PC-3 (cell line): ENCODE results near the gene SCOC. TPM values are rescaled to one million over a fixed set of nuclear protein-coding genes. Genes with fewer than 3 reads are reported as not detected.
"Not testable (repeated sequence)": the region's sequence is repeated elsewhere in the genome, so short reads cannot be mapped to it uniquely, and the experiment has no call there.

ENCODE experiments used
- ATAC-seq: fragments of 200-7000 bp; cut with Tn5 transposase; 2 replicates; pipeline ENCODE4 v1.9.1; 2020; ENCODE audit warnings: mild to moderate bottlenecking, moderate library complexity
- BruUV-seq: library from RNA; stranded (reverse); fragments of 400-500 nt; replicated peaks from 2 replicates; lab custom pipeline; 2021; lab: Mats Ljungman, UMichigan
- CTCF ChIA-PET: fragments of 300-600 bp; sonication (Branson Sonifier 250); formaldehyde crosslinking; loops from one replicate; lab custom pipeline; 2022; ENCODE audit warnings: antibody characterized with exemption; lab: Charles Lee
- POLR2A ChIA-PET: fragments of 300-600 bp; sonication (Branson Sonifier 250); formaldehyde crosslinking; loops from one replicate; lab custom pipeline; 2022; ENCODE audit warnings: antibody characterized with exemption; ENCODE audit not compliant: unreplicated experiment; lab: Charles Lee
- DNase-seq: peaks from one replicate; pipeline ENCODE4 v3.0.0-alpha.2; 2015
- H2AFZ ChIP-seq: fragments of 300-600 bp; sonication (generic); 2 replicates; pipeline ENCODE4 v1.6.0; 2016; ENCODE audit warnings: antibody characterized with exemption, low read length
- H3F3A ChIP-seq: fragments of 300-600 bp; sonication (generic); one replicate; pipeline ENCODE4 v1.6.0; 2017; ENCODE audit warnings: antibody characterized with exemption, low read length, control low read depth, mild to moderate bottlenecking; ENCODE audit not compliant: unreplicated experiment
- H3K27ac ChIP-seq: fragments of 300-600 bp; sonication (generic); 2 replicates; pipeline ENCODE4 v1.5.1; 2016; ENCODE audit warnings: mild to moderate bottlenecking, low read length
- H3K27me3 ChIP-seq: fragments of 300-600 bp; sonication (generic); 2 replicates; pipeline ENCODE4 v1.6.1; 2016; ENCODE audit warnings: low read length, mixed read lengths
- H3K36me3 ChIP-seq: fragments of 300-600 bp; sonication (generic); 2 replicates; pipeline ENCODE4 v1.6.1; 2016; ENCODE audit warnings: low read depth, mixed run types, low read length, mixed read lengths
- H3K4me1 ChIP-seq: fragments of 300-600 bp; sonication (generic); 2 replicates; pipeline ENCODE4 v1.5.1; 2016; ENCODE audit warnings: low read length; ENCODE audit not compliant: insufficient read depth
- H3K4me2 ChIP-seq: fragments of 300-600 bp; sonication (generic); 2 replicates; pipeline ENCODE4 v1.6.0; 2016; ENCODE audit warnings: low read length
- H3K4me3 ChIP-seq: fragments of 300-600 bp; sonication (generic); 2 replicates; pipeline ENCODE4 v1.5.1; 2016; ENCODE audit warnings: mild to moderate bottlenecking, low read length, mixed read lengths
- H3K79me2 ChIP-seq: fragments of 300-600 bp; sonication (generic); 2 replicates; pipeline ENCODE4 v1.6.1; 2017; ENCODE audit warnings: low read length, mixed read lengths
- H3K9ac ChIP-seq: fragments of 300-600 bp; sonication (generic); 2 replicates; pipeline ENCODE4 v1.6.0; 2016; ENCODE audit warnings: mild to moderate bottlenecking, low read length
- H3K9me2 ChIP-seq: fragments of 300-600 bp; sonication (generic); replicated peaks from 2 replicates; pipeline ENCODE4 v1.6.1; 2016; ENCODE audit warnings: mixed run types, low read length, mixed read lengths
- H3K9me3 ChIP-seq: fragments of 300-600 bp; sonication (generic); 2 replicates; pipeline ENCODE4 v1.6.1; 2016; ENCODE audit warnings: low read length, mixed read lengths
- H4K20me1 ChIP-seq: fragments of 300-600 bp; sonication (generic); 2 replicates; pipeline ENCODE4 v1.6.1; 2016; ENCODE audit warnings: low read length, mixed read lengths
- CTCF ChIP-seq: fragments of 300-600 bp; sonication (generic); conservative IDR thresholded peaks from 2 replicates; pipeline ENCODE4 v1.5.1; 2017; ENCODE audit warnings: antibody characterized with exemption, low read depth, mild to moderate bottlenecking, low read length
- EZH2 ChIP-seq: fragments of 300-600 bp; sonication (generic); IDR thresholded peaks from one replicate; pipeline ENCODE4 v1.6.1; 2017; ENCODE audit warnings: antibody characterized with exemption, mild to moderate bottlenecking, low read length; ENCODE audit not compliant: unreplicated experiment
- EZH2phosphoT487 ChIP-seq: fragments of 300-600 bp; sonication (generic); IDR thresholded peaks from 2 replicates; pipeline ENCODE4 v1.6.1; 2018; ENCODE audit warnings: mild to moderate bottlenecking, antibody characterized with exemption, low read length, borderline replicate concordance
- intact Hi-C: fragments of 100-400 bp; cut with micrococcal nuclease; formaldehyde crosslinking; loops from 2 replicates; pipeline ENCODE4 v1.9.0; 2023
- total RNA-seq: library from RNA; depleted of rRNA; stranded (reverse); fragments of >200 nt; gene quantifications from 2 replicates; pipeline ENCODE4 v1.2.3, GENCODE V29; 2014

The SCOC gene
- total RNA-seq, 1 experiment from 2014 or later = 28.2 TPM

GRCh38 chr4:140406292-140406691, 32.8 kb downstream of the SCOC start:
- POLR2A ChIA-PET = no interaction called here
- no peaks in the 10 kb centered on the region for H3K36me3 ChIP-seq
- no peak overlapping the region for H3K9ac ChIP-seq
- intact Hi-C loops = no loop called here
- no peak overlapping the region for H3K27ac ChIP-seq
- no peaks in the 10 kb centered on the region for H3K27me3 ChIP-seq
- no TSS peak for BruUV-seq
- no peak for ATAC-seq
- no peaks in the 10 kb centered on the region for H3K9me2 ChIP-seq
- no peak for DNase-seq
- no peak overlapping the region for H3K4me2 ChIP-seq
- H3F3A ChIP-seq = no peaks in the 10 kb centered on the region
- no peaks in the 10 kb centered on the region for H4K20me1 ChIP-seq
- CTCF ChIA-PET = no interaction called here
- no peak overlapping the region for H2AFZ ChIP-seq
- no peaks in the 10 kb centered on the region for H3K79me2 ChIP-seq
- H3K9me3 ChIP-seq = no peaks in the 10 kb centered on the region
- TF ChIP-seq EZH2phosphoT487 = no peak
- no peak for TF ChIP-seq EZH2
- no peak for TF ChIP-seq CTCF
- no peaks in the 10 kb centered on the region for H3K4me1 ChIP-seq
- H3K4me3 ChIP-seq = no peak overlapping the region

- POLR2A ChIA-PET = no interaction called here
- Histone ChIP-seq H3K36me3 (no peaks in the 10 kb centered on the region), H3K79me2 (no peaks in the 10 kb centered on the region), H3K27ac (no peak overlapping the region), H3K9ac (no peak overlapping the region), H3K9me2 (no peaks in the 10 kb centered on the region), H3K4me2 (no peak overlapping the region), H3K27me3 (no peaks in the 10 kb centered on the region), H3K9me3 (no peaks in the 10 kb centered on the region), H4K20me1 (no peaks in the 10 kb centered on the region), H3K4me1 (no peaks in the 10 kb centered on the region), H3F3A (no peaks in the 10 kb centered on the region), H3K4me3 (no peak overlapping the region), H2AFZ (no peak overlapping the region)
- ATAC-seq (no peak), DNase-seq (no peak)
- TF ChIP-seq CTCF = no peak
- no TSS peak for BruUV-seq
- CTCF ChIA-PET = no interaction called here
- intact Hi-C loops = no loop called here
Measured at GRCh38 chr4:140408974-140409373, 35.5 kb downstream of the SCOC start.

GRCh38 chr4:140413130-140413969, 39.9 kb downstream of the SCOC start:
- DNase-seq, H3K79me2 ChIP-seq, H3K27ac ChIP-seq, ATAC-seq, H3F3A ChIP-seq, intact Hi-C loops, H3K27me3 ChIP-seq, H2AFZ ChIP-seq, H3K9me2 ChIP-seq, H3K4me1 ChIP-seq, H4K20me1 ChIP-seq, H3K9me3 ChIP-seq, BruUV-seq, CTCF ChIA-PET, H3K4me3 ChIP-seq, H3K36me3 ChIP-seq, H3K9ac ChIP-seq, H3K4me2 ChIP-seq: not testable (repeated sequence)
- POLR2A ChIA-PET = interaction anchor here (0.7 kb wide), 1 partner anchor 40 kb away, joined by 3 read pairs; the partner anchor contains the start of gene SCOC
